Astrocyte (in vitro differentiated cells and primary cell): ENCODE results near the gene RAMP2.

Experiments used
- EZH2 ChIP-seq: IDR thresholded peaks from 2 replicates; pipeline ENCODE4 v1.6.1; 2012; ENCODE audit warnings: mild to moderate bottlenecking, low read length, inconsistent platforms; ENCODE audit not compliant: insufficient read depth
- TF ChIP-seq, protein P1 (sequence below): IDR thresholded peaks from 2 replicates; pipeline ENCODE4 v1.5.1; 2011; ENCODE audit warnings: low read depth, mild to moderate bottlenecking, inconsistent platforms, low read length, moderate library complexity; ENCODE audit not compliant: insufficient read depth

DNA sequence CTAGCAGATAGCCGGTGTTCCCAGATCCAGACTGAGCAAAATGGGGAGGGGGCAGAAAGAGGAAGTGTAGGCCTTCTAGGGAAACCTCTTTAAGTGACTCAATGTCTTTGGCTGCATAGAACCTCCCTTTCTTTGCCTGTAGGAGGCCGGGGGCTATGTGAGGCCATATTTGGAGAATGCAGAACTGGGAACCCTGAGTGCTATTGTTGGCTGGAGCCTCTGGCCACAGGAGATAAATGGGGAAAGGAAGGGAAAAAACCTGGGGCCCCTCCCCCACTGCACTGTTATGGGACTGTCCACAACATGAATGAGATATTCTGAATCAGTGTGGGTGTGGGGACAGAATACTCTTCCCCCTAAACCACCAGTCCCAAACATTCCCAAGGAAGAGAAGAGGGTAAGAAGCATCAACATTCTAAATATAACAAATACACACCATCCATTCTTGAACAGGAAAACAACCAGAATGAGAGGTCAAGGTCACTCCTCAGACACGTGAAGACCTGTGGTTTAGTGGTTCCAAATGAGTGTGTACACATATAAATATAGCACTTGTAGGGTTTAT is 14.6 kb downstream of the RAMP2 start:
- TF ChIP-seq, protein P1, sequence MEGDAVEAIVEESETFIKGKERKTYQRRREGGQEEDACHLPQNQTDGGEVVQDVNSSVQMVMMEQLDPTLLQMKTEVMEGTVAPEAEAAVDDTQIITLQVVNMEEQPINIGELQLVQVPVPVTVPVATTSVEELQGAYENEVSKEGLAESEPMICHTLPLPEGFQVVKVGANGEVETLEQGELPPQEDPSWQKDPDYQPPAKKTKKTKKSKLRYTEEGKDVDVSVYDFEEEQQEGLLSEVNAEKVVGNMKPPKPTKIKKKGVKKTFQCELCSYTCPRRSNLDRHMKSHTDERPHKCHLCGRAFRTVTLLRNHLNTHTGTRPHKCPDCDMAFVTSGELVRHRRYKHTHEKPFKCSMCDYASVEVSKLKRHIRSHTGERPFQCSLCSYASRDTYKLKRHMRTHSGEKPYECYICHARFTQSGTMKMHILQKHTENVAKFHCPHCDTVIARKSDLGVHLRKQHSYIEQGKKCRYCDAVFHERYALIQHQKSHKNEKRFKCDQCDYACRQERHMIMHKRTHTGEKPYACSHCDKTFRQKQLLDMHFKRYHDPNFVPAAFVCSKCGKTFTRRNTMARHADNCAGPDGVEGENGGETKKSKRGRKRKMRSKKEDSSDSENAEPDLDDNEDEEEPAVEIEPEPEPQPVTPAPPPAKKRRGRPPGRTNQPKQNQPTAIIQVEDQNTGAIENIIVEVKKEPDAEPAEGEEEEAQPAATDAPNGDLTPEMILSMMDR = peak; percentile 23
- no peak for TF ChIP-seq EZH2
